ENCODE results near the gene SHISA6.

The SHISA6 gene

DNA sequence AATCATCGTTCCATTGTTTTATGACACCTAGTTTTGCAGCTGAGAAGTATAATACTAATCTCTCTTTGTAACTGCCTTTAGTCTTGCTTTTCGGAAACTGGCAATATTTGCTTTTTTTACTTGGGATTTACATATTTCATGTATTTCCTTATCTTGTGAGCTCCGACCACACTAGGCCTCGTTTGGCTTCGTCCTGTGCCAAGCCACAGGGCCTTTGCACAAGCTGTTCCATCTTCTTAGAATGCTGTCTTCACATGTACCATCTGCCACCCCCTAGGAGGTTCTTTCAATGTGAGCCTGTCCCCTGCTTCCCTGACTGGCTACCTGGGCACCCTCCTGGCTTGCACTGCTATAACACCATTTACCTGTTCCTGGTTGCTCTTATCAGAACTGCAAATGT, 77.2 kb downstream of the SHISA6 start:
- H2BK5ac ChIP-seq (ENCODE audit: low read depth, low read length, poor library complexity, severe bottlenecking): no peak overlapping the region
- H3K18ac ChIP-seq (ENCODE audit: low read depth in 1 of 2, low read length in 2 of 2): no peak overlapping the region
- no peak overlapping the region for H3K14ac ChIP-seq (ENCODE audit: low read length in 2 of 2)
- H3K4ac ChIP-seq (ENCODE audit: low read depth in 1 of 2, low read length in 2 of 2): no peak overlapping the region
- no peak overlapping the region for H4K91ac ChIP-seq (ENCODE audit: low read length)
- no peak overlapping the region for H3K23ac ChIP-seq (ENCODE audit: low read length in 2 of 2)
- no peaks in the 10 kb centered on the region for H3K4me1 ChIP-seq (ENCODE audit: control insufficient read depth, insufficient read depth, low read depth, low read length)
- H3K36me3 ChIP-seq (ENCODE audit: control insufficient read depth in 1 of 2, insufficient read depth in 2 of 2, low read depth in 1 of 2, low read length in 2 of 2): no peaks in the 10 kb centered on the region
- no peak for DNase-seq
- no peaks in the 10 kb centered on the region for H3K9me3 ChIP-seq (ENCODE audit: control insufficient read depth, low read length)
- H2BK120ac ChIP-seq (ENCODE audit: low read depth, low read length): no peak overlapping the region
- no peaks in the 10 kb centered on the region for H3K79me1 ChIP-seq (replicated peaks; ENCODE audit: low read length, poor library complexity, severe bottlenecking)
- no peak overlapping the region for H3K4me2 ChIP-seq (ENCODE audit: low read length, poor library complexity, severe bottlenecking)
- H4K8ac ChIP-seq (ENCODE audit: low read length): no peak overlapping the region
- no peak overlapping the region for H2BK12ac ChIP-seq (ENCODE audit: low read length in 2 of 2)
- H3K27me3 ChIP-seq (ENCODE audit: control insufficient read depth in 1 of 2, insufficient read depth in 1 of 2, low read length in 2 of 2): no peaks in the 10 kb centered on the region
- no peak overlapping the region for H2AFZ ChIP-seq (ENCODE audit: low read depth, low read length)
- no peak overlapping the region for H2BK15ac ChIP-seq (ENCODE audit: low read depth, poor library complexity, severe bottlenecking)
- no peak overlapping the region for H3K27ac ChIP-seq (ENCODE audit: low read length, poor library complexity, severe bottlenecking)
- WGBS: 84% methylated on average over 4 of the region's 5 CpGs
- no peak overlapping the region for H3K9ac ChIP-seq (ENCODE audit: low read length)
- H2AK5ac ChIP-seq (ENCODE audit: low read length, severe bottlenecking): no peak overlapping the region
- no peak overlapping the region for H3K4me3 ChIP-seq (ENCODE audit: insufficient read depth in 1 of 2, low read depth in 1 of 2, low read length in 2 of 2)

DNA sequence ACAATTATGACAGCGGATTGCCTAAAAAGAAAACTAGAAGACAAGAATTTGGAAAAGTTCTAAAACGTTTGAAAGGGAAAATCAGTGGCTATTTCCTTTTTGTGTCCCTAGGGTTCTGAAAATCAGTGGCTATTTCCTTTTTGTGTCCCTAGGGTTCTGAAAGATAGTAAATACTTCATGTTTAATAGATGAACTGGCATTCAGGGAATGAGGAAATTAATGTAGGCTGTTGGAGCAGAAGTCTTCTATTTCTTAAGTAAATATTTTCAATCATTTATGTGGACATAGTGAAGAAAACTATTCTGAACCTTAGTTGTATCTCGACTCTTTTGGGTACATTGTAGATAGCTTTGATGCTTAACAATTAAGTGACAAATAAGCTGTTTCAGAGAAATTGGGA, 78.9 kb downstream of the SHISA6 start:
- H3K4me3 ChIP-seq (ENCODE audit: insufficient read depth in 1 of 2, low read depth in 1 of 2, low read length in 2 of 2): no peak overlapping the region
- no peak overlapping the region for H2AK5ac ChIP-seq (ENCODE audit: low read length, severe bottlenecking)
- H3K79me1 ChIP-seq (replicated peaks; ENCODE audit: low read length, poor library complexity, severe bottlenecking): no peaks in the 10 kb centered on the region
- no peak overlapping the region for H2BK5ac ChIP-seq (ENCODE audit: low read depth, low read length, poor library complexity, severe bottlenecking)
- no peak overlapping the region for H4K8ac ChIP-seq (ENCODE audit: low read length)
- no peaks in the 10 kb centered on the region for H3K27me3 ChIP-seq (ENCODE audit: control insufficient read depth in 1 of 2, insufficient read depth in 1 of 2, low read length in 2 of 2)
- no peak overlapping the region for H3K4me2 ChIP-seq (ENCODE audit: low read length, poor library complexity, severe bottlenecking)
- H2AFZ ChIP-seq (ENCODE audit: low read depth, low read length): no peak overlapping the region
- no peak overlapping the region for H3K14ac ChIP-seq (ENCODE audit: low read length in 2 of 2)
- no peak overlapping the region for H2BK120ac ChIP-seq (ENCODE audit: low read depth, low read length)
- H3K9ac ChIP-seq (ENCODE audit: low read length): no peak overlapping the region
- H3K36me3 ChIP-seq (ENCODE audit: control insufficient read depth in 1 of 2, insufficient read depth in 2 of 2, low read depth in 1 of 2, low read length in 2 of 2): no peaks in the 10 kb centered on the region
- no peak overlapping the region for H3K18ac ChIP-seq (ENCODE audit: low read depth in 1 of 2, low read length in 2 of 2)
- no peak overlapping the region for H3K23ac ChIP-seq (ENCODE audit: low read length in 2 of 2)
- no peak overlapping the region for H4K91ac ChIP-seq (ENCODE audit: low read length)
- no peaks in the 10 kb centered on the region for H3K4me1 ChIP-seq (ENCODE audit: control insufficient read depth, insufficient read depth, low read depth, low read length)
- H2BK15ac ChIP-seq (ENCODE audit: low read depth, poor library complexity, severe bottlenecking): no peak overlapping the region
- WGBS: 48% methylated on average over 3 of the region's 3 CpGs
- no peak overlapping the region for H3K27ac ChIP-seq (ENCODE audit: low read length, poor library complexity, severe bottlenecking)
- H3K9me3 ChIP-seq (ENCODE audit: control insufficient read depth, low read length): no peaks in the 10 kb centered on the region
- DNase-seq: no peak
- no peak overlapping the region for H2BK12ac ChIP-seq (ENCODE audit: low read length in 2 of 2)
- no peak overlapping the region for H3K4ac ChIP-seq (ENCODE audit: low read depth in 1 of 2, low read length in 2 of 2)

DNA sequence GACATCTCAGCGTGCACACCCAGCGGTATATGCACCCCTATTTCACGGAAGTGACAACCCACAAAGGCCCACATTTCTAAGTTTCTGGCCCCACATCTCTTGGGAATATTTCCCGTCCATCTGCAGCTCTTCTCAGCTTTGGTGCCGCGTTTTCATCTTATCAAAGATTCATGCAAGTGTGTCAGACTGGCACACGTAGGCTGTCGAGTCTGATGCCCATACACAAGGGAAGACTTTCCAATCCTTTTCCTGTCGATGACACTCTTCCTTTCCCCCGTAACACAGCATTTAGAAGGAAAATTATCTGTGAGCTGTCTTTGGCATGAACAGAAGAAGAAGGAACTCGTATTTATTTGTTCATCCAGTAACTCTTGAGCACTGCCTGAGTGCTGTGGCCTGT, 83.0 kb downstream of the SHISA6 start:
- Histone ChIP-seq H3K4me3 (ENCODE audit: insufficient read depth in 1 of 2, low read depth in 1 of 2, low read length in 2 of 2) (no peak overlapping the region), H3K18ac (ENCODE audit: low read depth in 1 of 2, low read length in 2 of 2) (no peak overlapping the region), H3K4ac (ENCODE audit: low read depth in 1 of 2, low read length in 2 of 2) (no peak overlapping the region), H3K4me2 (ENCODE audit: low read length, poor library complexity, severe bottlenecking) (no peak overlapping the region), H3K36me3 (ENCODE audit: control insufficient read depth in 1 of 2, insufficient read depth in 2 of 2, low read depth in 1 of 2, low read length in 2 of 2) (no peaks in the 10 kb centered on the region), H2BK15ac (ENCODE audit: low read depth, poor library complexity, severe bottlenecking) (no peak overlapping the region), H2BK120ac (ENCODE audit: low read depth, low read length) (no peak overlapping the region), H2AK5ac (ENCODE audit: low read length, severe bottlenecking) (no peak overlapping the region), H3K23ac (ENCODE audit: low read length in 2 of 2) (no peak overlapping the region), H2AFZ (ENCODE audit: low read depth, low read length) (no peak overlapping the region), H3K27ac (ENCODE audit: low read length, poor library complexity, severe bottlenecking) (no peak overlapping the region), H3K27me3 (ENCODE audit: control insufficient read depth in 1 of 2, insufficient read depth in 1 of 2, low read length in 2 of 2) (no peaks in the 10 kb centered on the region), H2BK5ac (ENCODE audit: low read depth, low read length, poor library complexity, severe bottlenecking) (no peak overlapping the region), H4K91ac (ENCODE audit: low read length) (no peak overlapping the region), H2BK12ac (ENCODE audit: low read length in 2 of 2) (no peak overlapping the region), H4K8ac (ENCODE audit: low read length) (no peak overlapping the region), H3K9ac (ENCODE audit: low read length) (no peak overlapping the region), H3K9me3 (ENCODE audit: control insufficient read depth, low read length) (no peaks in the 10 kb centered on the region), H3K4me1 (ENCODE audit: control insufficient read depth, insufficient read depth, low read depth, low read length) (no peaks in the 10 kb centered on the region), H3K79me1 (replicated peaks; ENCODE audit: low read length, poor library complexity, severe bottlenecking) (no peaks in the 10 kb centered on the region), H3K14ac (ENCODE audit: low read length in 2 of 2) (no peak overlapping the region)
- 78% methylated on average over 11 of the region's 11 CpGs for WGBS
- no peak for DNase-seq

DNA sequence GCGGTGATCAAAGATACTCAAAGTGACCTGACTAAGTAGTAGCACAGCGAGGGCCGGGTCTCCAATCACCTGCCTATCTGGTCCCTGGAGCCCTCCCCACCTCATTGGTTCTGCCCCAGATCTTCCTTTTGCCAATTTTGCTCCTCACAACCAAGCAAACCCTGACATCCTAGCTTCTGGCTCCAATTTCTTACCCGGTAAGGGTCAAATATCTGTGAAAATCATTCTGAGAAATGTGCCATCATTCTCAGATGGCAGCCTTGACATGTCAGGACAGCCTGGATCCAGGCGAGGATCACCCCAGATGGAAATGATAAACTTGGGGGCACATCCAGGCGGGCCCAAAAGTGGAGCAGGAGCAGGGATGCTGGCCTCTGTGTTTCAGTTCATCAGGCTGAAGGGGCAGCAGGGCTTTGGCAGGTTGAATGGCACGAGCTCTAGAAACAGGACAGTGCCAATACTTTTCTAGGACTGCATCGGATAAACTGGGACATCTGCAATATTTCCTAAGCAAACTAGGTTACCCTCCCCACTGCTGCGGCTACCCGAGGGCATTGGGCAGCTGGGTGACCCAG, 83.9 kb downstream of the SHISA6 start:
- Histone ChIP-seq H2BK120ac (ENCODE audit: low read depth, low read length) (no peak overlapping the region), H3K4me3 (ENCODE audit: insufficient read depth in 1 of 2, low read depth in 1 of 2, low read length in 2 of 2) (no peak overlapping the region), H2BK15ac (ENCODE audit: low read depth, poor library complexity, severe bottlenecking) (no peak overlapping the region), H3K79me1 (replicated peaks; ENCODE audit: low read length, poor library complexity, severe bottlenecking) (no peaks in the 10 kb centered on the region), H2AK5ac (ENCODE audit: low read length, severe bottlenecking) (no peak overlapping the region), H3K14ac (ENCODE audit: low read length in 2 of 2) (no peak overlapping the region), H3K27me3 (ENCODE audit: control insufficient read depth in 1 of 2, insufficient read depth in 1 of 2, low read length in 2 of 2) (no peaks in the 10 kb centered on the region), H4K91ac (ENCODE audit: low read length) (no peak overlapping the region), H3K4me1 (ENCODE audit: control insufficient read depth, insufficient read depth, low read depth, low read length) (no peaks in the 10 kb centered on the region), H3K27ac (ENCODE audit: low read length, poor library complexity, severe bottlenecking) (no peak overlapping the region), H2AFZ (ENCODE audit: low read depth, low read length) (no peak overlapping the region), H3K9ac (ENCODE audit: low read length) (no peak overlapping the region), H3K4me2 (ENCODE audit: low read length, poor library complexity, severe bottlenecking) (no peak overlapping the region), H3K36me3 (ENCODE audit: control insufficient read depth in 1 of 2, insufficient read depth in 2 of 2, low read depth in 1 of 2, low read length in 2 of 2) (no peaks in the 10 kb centered on the region), H2BK12ac (ENCODE audit: low read length in 2 of 2) (no peak overlapping the region), H3K4ac (ENCODE audit: low read depth in 1 of 2, low read length in 2 of 2) (no peak overlapping the region), H3K9me3 (ENCODE audit: control insufficient read depth, low read length) (no peaks in the 10 kb centered on the region), H3K18ac (ENCODE audit: low read depth in 1 of 2, low read length in 2 of 2) (no peak overlapping the region), H4K8ac (ENCODE audit: low read length) (no peak overlapping the region), H2BK5ac (ENCODE audit: low read depth, low read length, poor library complexity, severe bottlenecking) (no peak overlapping the region), H3K23ac (ENCODE audit: low read length in 2 of 2) (no peak overlapping the region)
- 81% methylated on average over 10 of the region's 10 CpGs for WGBS
- no peak for DNase-seq
